GM21526 (cell line): ENCODE results near the gene PLAAT4.
"Not testable (repeated sequence)": the region's sequence is repeated elsewhere in the genome, so short reads cannot be mapped to it uniquely, and the experiment has no call there.

Experiments
- ATAC-seq: cut with Tn5 transposase; IDR thresholded peaks from one replicate; pipeline ENCODE4 v1.9.1; 2021; ENCODE audit warnings: moderate library complexity; ENCODE audit not compliant: unreplicated experiment, low FRiP score

PLAAT4 gene

GRCh38 chr11:63537293-63538101, 889 bp downstream of the PLAAT4 start:
- no peak for ATAC-seq

GRCh38 chr11:63542506-63542905, 5.9 kb downstream of the PLAAT4 start:
- ATAC-seq = not testable (repeated sequence)

GRCh38 chr11:63543711-63544110, 7.1 kb downstream of the PLAAT4 start:
- ATAC-seq = no peak

GRCh38 chr11:63547061-63547460, 10.5 kb downstream of the PLAAT4 start:
- no peak for ATAC-seq

- ATAC-seq = no peak
Observed at GRCh38 chr11:63548178-63548577, 11.6 kb downstream of the PLAAT4 start.

- ATAC-seq = no peak
Observed at GRCh38 chr11:63549411-63549810, 12.8 kb downstream of the PLAAT4 start.

- ATAC-seq = not testable (repeated sequence)
Observed at GRCh38 chr11:63550156-63550700, 13.6 kb downstream of the PLAAT4 start.

GRCh38 chr11:63551091-63551888, 14.7 kb downstream of the PLAAT4 start:
- no peak for ATAC-seq

GRCh38 chr11:63551889-63552266, 15.3 kb downstream of the PLAAT4 start:
- no peak for ATAC-seq

- ATAC-seq = no peak
Observed at GRCh38 chr11:63552921-63553320, 16.3 kb downstream of the PLAAT4 start.

GRCh38 chr11:63553759-63554158, 17.2 kb downstream of the PLAAT4 start:
- ATAC-seq = no peak

GRCh38 chr11:63554877-63555223, 18.2 kb downstream of the PLAAT4 start:
- ATAC-seq = no peak

GRCh38 chr11:63556404-63557013, 19.9 kb downstream of the PLAAT4 start:
- no peak for ATAC-seq

- no peak for ATAC-seq
Observed at GRCh38 chr11:63557570-63557969, 21.0 kb downstream of the PLAAT4 start.

GRCh38 chr11:63558459-63559157, 22.0 kb downstream of the PLAAT4 start:
- no peak for ATAC-seq

- ATAC-seq = no peak
Observed at GRCh38 chr11:63560506-63561180, 24.0 kb downstream of the PLAAT4 start.

GRCh38 chr11:63563201-63564055, 26.8 kb downstream of the PLAAT4 start, which contains the start of gene PLAAT2:
Gene PLAAT2 (minus strand): TSS chr11:63563379. CDS start chr11:63563324, 55 bp downstream.
- no peak for ATAC-seq

- ATAC-seq = peak; percentile 58
Observed at GRCh38 chr11:63564056-63564774, 27.6 kb downstream of the PLAAT4 start.
